GM18511 (cell line): ENCODE results near the gene TEC.

Experiments
- ATAC-seq: cut with Tn5 transposase; IDR thresholded peaks from one replicate; pipeline ENCODE4 v1.9.1; 2021; ENCODE audit warnings: mild to moderate bottlenecking, moderate library complexity; ENCODE audit not compliant: unreplicated experiment

Gene TEC

DNA sequence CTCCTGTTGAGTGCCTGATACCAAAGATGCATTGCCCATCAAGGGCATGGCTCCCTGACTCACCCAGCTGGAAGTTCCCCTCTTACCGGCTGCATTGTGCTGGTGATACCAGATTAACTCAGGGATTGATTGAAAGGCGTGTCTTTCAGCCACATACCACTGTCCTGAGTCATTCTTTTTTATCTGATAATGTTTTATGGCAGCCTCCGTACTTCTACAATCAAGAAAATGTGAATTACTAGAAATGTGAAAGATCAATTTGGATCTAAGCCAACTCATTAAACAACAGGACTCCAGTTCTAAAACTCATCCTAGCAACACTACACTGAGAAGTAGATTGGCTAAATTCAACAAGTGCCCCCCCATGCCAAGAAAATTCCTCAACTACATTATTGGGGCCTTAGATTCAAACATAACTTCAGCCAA lies 175.6 kb downstream of the TEC start:
- ATAC-seq, result no peak

DNA sequence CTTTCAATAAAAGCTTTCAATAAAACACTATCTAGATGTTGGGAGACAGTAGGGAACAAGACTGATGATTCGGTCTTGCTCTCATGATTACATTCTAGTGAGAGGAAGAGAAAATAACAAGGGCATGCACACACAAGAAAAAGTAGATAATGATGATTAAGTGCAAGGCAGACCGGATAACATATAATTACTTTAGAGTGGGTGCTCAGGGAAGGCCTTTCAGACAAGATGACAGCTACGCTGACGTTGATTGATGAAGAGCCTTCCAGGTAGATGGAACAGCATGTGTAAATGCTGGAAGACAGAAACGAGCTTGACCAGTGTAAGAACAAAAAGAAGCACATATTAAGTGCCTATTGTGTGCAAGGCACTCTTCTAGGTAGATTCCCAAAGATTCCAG lies 179.0 kb downstream of the TEC start:
- ATAC-seq, result no peak

DNA sequence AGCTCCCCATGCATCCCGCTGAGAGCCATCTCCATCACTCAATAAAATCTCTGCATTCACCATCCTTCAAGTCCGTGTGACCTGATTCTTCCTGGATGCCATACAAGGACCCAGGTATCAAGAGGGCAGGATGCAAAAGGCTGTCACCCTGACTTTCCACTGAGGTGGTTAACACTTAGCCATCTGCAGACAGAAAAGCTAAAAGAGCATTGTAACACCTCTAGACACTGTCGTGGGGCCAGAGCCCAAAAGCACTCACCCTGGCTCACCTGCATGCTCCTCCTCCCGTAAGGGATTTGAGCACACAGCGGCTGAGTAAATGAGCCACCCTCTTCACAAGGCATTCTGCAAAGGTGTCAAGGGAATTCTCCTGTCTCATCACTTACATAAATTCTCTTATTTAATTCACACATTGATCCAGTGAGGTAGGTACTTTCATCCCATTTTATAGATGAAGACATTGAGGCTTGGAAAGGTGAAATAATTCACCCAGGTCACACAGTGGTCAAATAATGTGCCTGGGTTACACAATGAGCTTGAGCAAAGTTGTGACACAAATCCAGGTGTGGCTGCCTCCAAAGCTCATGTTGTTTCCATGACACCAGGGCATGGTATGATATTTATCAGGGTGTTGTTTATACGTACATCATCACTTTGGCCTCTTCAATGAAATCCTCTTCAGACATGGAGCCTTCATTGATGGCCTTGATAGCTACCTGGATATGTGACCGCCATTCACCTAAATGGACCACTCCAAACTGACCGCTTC lies 183.6 kb downstream of the TEC start:
- ATAC-seq, result no peak
